Fibroblast of skin of abdomen (primary cell): ENCODE data around the gene CNTD1. TPM values are rescaled to one million over a fixed set of nuclear protein-coding genes. Genes with fewer than 3 reads are reported as not detected.
A peak's percentile ranks its signal among the peaks of the same experiment; 100 is the strongest.
"Not testable (repeated sequence)": the region's sequence is repeated elsewhere in the genome, so short reads cannot be mapped to it uniquely, and the experiment has no call there.

Experiments used
- DNase-seq: peaks from one replicate; pipeline ENCODE4 v3.0.0-alpha.2; 2013
- polyA plus RNA-seq, 2 experiments: library from polyadenylated mRNA; unstranded; fragments of 120-200 nt; gene quantifications; one replicate each; pipeline ENCODE4 v1.2.1, GENCODE V29; 2013; ENCODE audit not compliant: insufficient read length in 2 of 2

Gene CNTD1
- 1.1 TPM for polyA plus RNA-seq (2013, experiment 1 of 2; ENCODE audit: insufficient read length)
- 0.84 TPM for polyA plus RNA-seq (2013, experiment 2 of 2; ENCODE audit: insufficient read length)

- peak; percentile 86 for DNase-seq
Observed at GRCh38 chr17:42798383-42799380, at the start of gene CNTD1, which contains the start of gene COA3. CNTD1 (plus strand) TSS chr17:42798861; CDS start chr17:42799068, 207 bp downstream. COA3 (minus strand) TSS chr17:42798704; CDS start chr17:42798681, 23 bp downstream.

GRCh38 chr17:42748908-42749798 lies 49.5 kb upstream of the CNTD1 start:
- no peak for DNase-seq

- DNase-seq = no peak
Observed at GRCh38 chr17:42750739-42751344, 47.8 kb upstream of the CNTD1 start.

GRCh38 chr17:42751628-42752027 lies 47.0 kb upstream of the CNTD1 start:
- no peak for DNase-seq

- DNase-seq = no peak
Observed at GRCh38 chr17:42754782-42755181, 43.9 kb upstream of the CNTD1 start.

GRCh38 chr17:42759982-42760651 lies 38.5 kb upstream of the CNTD1 start:
- no peak for DNase-seq

GRCh38 chr17:42760652-42761581 lies 37.7 kb upstream of the CNTD1 start, which contains the start of gene RAMP2:
RAMP2 (plus strand) TSS chr17:42761227; CDS start chr17:42761262, 35 bp downstream.
- DNase-seq = no peak

GRCh38 chr17:42761638-42762037 lies 37.0 kb upstream of the CNTD1 start:
- DNase-seq = no peak

- no peak for DNase-seq
Observed at GRCh38 chr17:42766124-42766523, 32.5 kb upstream of the CNTD1 start.

- DNase-seq = no peak
Observed at GRCh38 chr17:42767512-42767911, 31.1 kb upstream of the CNTD1 start.

GRCh38 chr17:42768006-42768405 lies 30.7 kb upstream of the CNTD1 start:
- DNase-seq = not testable (repeated sequence)

- not testable (repeated sequence) for DNase-seq
Observed at GRCh38 chr17:42769964-42770363, 28.7 kb upstream of the CNTD1 start.

GRCh38 chr17:42772945-42773289 lies 25.7 kb upstream of the CNTD1 start:
- no peak for DNase-seq

GRCh38 chr17:42773290-42774035 lies 25.2 kb upstream of the CNTD1 start, which contains the start of gene VPS25:
VPS25 (plus strand) TSS chr17:42773449; CDS start chr17:42773476, 27 bp downstream.
- DNase-seq = peak; percentile 84

GRCh38 chr17:42774066-42774745 lies 24.5 kb upstream of the CNTD1 start:
- DNase-seq = peak; percentile 43

- DNase-seq = peak; percentile 29
Observed at GRCh38 chr17:42775534-42776098, 23.0 kb upstream of the CNTD1 start.

GRCh38 chr17:42778570-42778969 lies 20.1 kb upstream of the CNTD1 start:
- DNase-seq = no peak

GRCh38 chr17:42779304-42779935 lies 19.2 kb upstream of the CNTD1 start:
- DNase-seq = no peak
